ENCODE data around the gene CYP27B1. TPM values are rescaled to one million over a fixed set of nuclear protein-coding genes. Genes with fewer than 3 reads are reported as not detected.

CYP27B1 gene
- total RNA-seq, 1 donor from 2014 or later = not detected

GRCh38 chr12:57735198-57735855 lies 31.6 kb downstream of the CYP27B1 start:
- TF ChIP-seq CTCF (IDR thresholded peaks at IDR 0.05) = no peak
- H3K27ac ChIP-seq = no peak overlapping the region
- H3K27me3 ChIP-seq = peaks cover 33% of the 10 kb centered on the region
- DNase-seq (ENCODE audit: low spot score in 2 of 2) = no peak
- peaks cover 24% of the 10 kb centered on the region in 2 donors for H3K4me1 ChIP-seq
- no peak overlapping the region for H3K4me3 ChIP-seq
- H3K9me3 ChIP-seq = no peaks in the 10 kb centered on the region
- H3K36me3 ChIP-seq = no peaks in the 10 kb centered on the region
- intact Hi-C loops (cut with DNase I) = no loop called here

- TF ChIP-seq CTCF (IDR thresholded peaks at IDR 0.05) = no peak
- Histone ChIP-seq H3K9me3 (no peaks in the 10 kb centered on the region), H3K4me3 (no peak overlapping the region), H3K36me3 (no peaks in the 10 kb centered on the region), H3K4me1 (peaks cover 24% of the 10 kb centered on the region in 2 donors), H3K27ac (no peak overlapping the region), H3K27me3 (peaks cover 33% of the 10 kb centered on the region)
- intact Hi-C loops (cut with DNase I) = no loop called here
- DNase-seq (ENCODE audit: low spot score in 2 of 2) = no peak
Measured at GRCh38 chr12:57734591-57734990, 32.3 kb downstream of the CYP27B1 start.

GRCh38 chr12:57733928-57734327 lies 33.0 kb downstream of the CYP27B1 start:
- no peak for DNase-seq (ENCODE audit: low spot score in 2 of 2)
- peaks cover 29% of the 10 kb centered on the region for H3K27me3 ChIP-seq
- intact Hi-C loops (cut with DNase I) = no loop called here

GRCh38 chr12:57732726-57733593 lies 33.9 kb downstream of the CYP27B1 start:
- TF ChIP-seq CTCF (IDR thresholded peaks at IDR 0.05) = no peak

More at GRCh38 chr12:57733928-57734327, 33.0 kb downstream of the CYP27B1 start:
- no peak for TF ChIP-seq CTCF (IDR thresholded peaks at IDR 0.05)
- Histone ChIP-seq H3K4me3 (no peak overlapping the region), H3K36me3 (no peaks in the 10 kb centered on the region), H3K4me1 (peaks cover 21 to 24% of the 10 kb centered on the region in 2 donors), H3K27ac (no peak overlapping the region), H3K9me3 (no peaks in the 10 kb centered on the region)

GRCh38 chr12:57732270-57732669 lies 34.6 kb downstream of the CYP27B1 start:
- DNase-seq (ENCODE audit: low spot score in 2 of 2) = no peak
- intact Hi-C loops (cut with DNase I) = no loop called here

More at GRCh38 chr12:57732726-57733593, 33.9 kb downstream of the CYP27B1 start:
- Histone ChIP-seq H3K27ac (no peak overlapping the region), H3K4me1 (peaks cover 11 to 16% of the 10 kb centered on the region in 2 donors), H3K4me3 (no peak overlapping the region), H3K27me3 (peaks cover 20% of the 10 kb centered on the region), H3K9me3 (no peaks in the 10 kb centered on the region), H3K36me3 (no peaks in the 10 kb centered on the region)
- no peak for DNase-seq (ENCODE audit: low spot score in 2 of 2)
- intact Hi-C loops (cut with DNase I) = no loop called here

More at GRCh38 chr12:57732270-57732669, 34.6 kb downstream of the CYP27B1 start:
- no peak for TF ChIP-seq CTCF (IDR thresholded peaks at IDR 0.05)
- H3K9me3 ChIP-seq = no peaks in the 10 kb centered on the region
- no peaks in the 10 kb centered on the region for H3K36me3 ChIP-seq
- H3K4me3 ChIP-seq = no peak overlapping the region
- peaks cover 13% of the 10 kb centered on the region for H3K27me3 ChIP-seq
- no peak overlapping the region for H3K27ac ChIP-seq
- H3K4me1 ChIP-seq = peaks cover 5 to 9% of the 10 kb centered on the region in 2 donors
